HAP-1 (cell line): ENCODE results near the gene SLC25A28.
"Not testable (repeated sequence)": the region's sequence is repeated elsewhere in the genome, so short reads cannot be mapped to it uniquely, and the experiment has no call there.

ENCODE experiments used
- DNase-seq, 2 experiments: peaks; one replicate each; pipeline ENCODE4 v3.0.0-alpha.2; 2016 to 2020; ENCODE audit warnings: low spot score in 2 of 2
- H3K27me3 ChIP-seq: fragments of 250-450 bp; sonication (Bioruptor Pico); 2 replicates; pipeline ENCODE4 v1.5.1; 2020; ENCODE audit warnings: low read depth, mild to moderate bottlenecking, moderate library complexity
- H3K36me3 ChIP-seq: fragments of 250-450 bp; sonication (Bioruptor Pico); replicated peaks from 2 replicates; pipeline ENCODE4 v1.5.1; 2020; ENCODE audit warnings: mild to moderate bottlenecking
- H3K4me1 ChIP-seq: fragments of 250-450 bp; sonication (Bioruptor Pico); 2 replicates; pipeline ENCODE4 v1.5.1; 2020; ENCODE audit warnings: mild to moderate bottlenecking
- H3K4me3 ChIP-seq: fragments of 250-450 bp; sonication (Bioruptor Pico); 2 replicates; pipeline ENCODE4 v1.5.1; 2020; ENCODE audit warnings: mild to moderate bottlenecking, moderate library complexity
- H3K9me3 ChIP-seq: fragments of 250-450 bp; sonication (Bioruptor Pico); 2 replicates; pipeline ENCODE4 v1.5.1; 2020; ENCODE audit warnings: mild to moderate bottlenecking, moderate library complexity
- in situ Hi-C: fragments of 300-500 bp; cut with MboI; formaldehyde crosslinking; loops from 3 replicates; pipeline ENCODE4 v1.14.3; 2020; ENCODE audit warnings: low sequenced_read_pairs, inconsistent platforms, mixed read lengths

The SLC25A28 gene

GRCh38 chr10:99648717-99649116 is 28.5 kb upstream of the SLC25A28 start:
- no peak for DNase-seq
- Histone ChIP-seq H3K27me3 (peaks cover 13% of the 10 kb centered on the region), H3K4me3 (no peak overlapping the region), H3K4me1 (no peaks in the 10 kb centered on the region), H3K9me3 (no peaks in the 10 kb centered on the region), H3K36me3 (no peaks in the 10 kb centered on the region)
- in situ Hi-C loops, result no loop called here

DNA sequence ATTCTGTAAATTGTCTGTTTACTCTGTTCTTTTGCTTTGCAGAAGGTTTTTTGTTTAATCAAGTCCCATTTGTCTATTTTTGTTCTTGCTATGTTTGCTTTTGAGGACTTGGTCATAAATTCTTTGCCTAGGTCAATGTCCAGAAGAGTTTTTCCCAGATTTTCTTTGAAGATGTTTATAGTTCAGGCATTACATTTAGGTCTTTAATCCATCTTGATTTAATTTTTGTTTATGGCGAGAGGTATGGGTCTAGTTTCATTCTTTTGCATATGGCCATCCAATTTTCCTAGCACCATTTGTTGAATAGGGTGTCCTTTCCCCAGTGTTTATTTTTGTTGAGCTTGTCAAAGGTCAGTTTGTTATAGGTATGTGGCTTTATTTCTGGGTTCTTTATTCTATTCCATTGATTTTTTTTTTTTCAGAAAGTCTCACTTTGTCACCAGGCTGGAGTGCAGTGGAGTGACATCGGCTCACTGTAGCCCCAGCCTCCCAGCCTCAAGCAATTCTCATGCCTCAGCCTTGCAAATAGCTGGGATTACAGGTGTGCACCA is 27.4 kb upstream of the SLC25A28 start:
- Histone ChIP-seq H3K36me3 (no peaks in the 10 kb centered on the region), H3K9me3 (no peaks in the 10 kb centered on the region), H3K27me3 (peaks cover 13% of the 10 kb centered on the region), H3K4me3 (no peak overlapping the region), H3K4me1 (no peaks in the 10 kb centered on the region)
- in situ Hi-C loops, result no loop called here
- DNase-seq, result no peak

- in situ Hi-C loops, result no loop called here
- peaks cover 9% of the 10 kb centered on the region for H3K27me3 ChIP-seq
These were observed 13.6 kb upstream of the SLC25A28 start for GRCh38 chr10:99633832-99634231.

GRCh38 chr10:99631496-99631895 is 11.3 kb upstream of the SLC25A28 start:
- H3K36me3 ChIP-seq, result no peaks in the 10 kb centered on the region
- no peaks in the 10 kb centered on the region for H3K9me3 ChIP-seq
- in situ Hi-C loops, result no loop called here
- no peak for DNase-seq
- H3K27me3 ChIP-seq, result 0 out of 2 replicates have a peak, but pooled peaks cover 4% of the 10 kb centered on the region
- H3K4me3 ChIP-seq, result no peak overlapping the region
- H3K4me1 ChIP-seq, result no peaks in the 10 kb centered on the region

More at GRCh38 chr10:99633832-99634231, 13.6 kb upstream of the SLC25A28 start:
- no peaks in the 10 kb centered on the region for H3K9me3 ChIP-seq
- no peak for DNase-seq
- H3K36me3 ChIP-seq, result no peaks in the 10 kb centered on the region
- no peak overlapping the region for H3K4me3 ChIP-seq
- no peaks in the 10 kb centered on the region for H3K4me1 ChIP-seq

DNA sequence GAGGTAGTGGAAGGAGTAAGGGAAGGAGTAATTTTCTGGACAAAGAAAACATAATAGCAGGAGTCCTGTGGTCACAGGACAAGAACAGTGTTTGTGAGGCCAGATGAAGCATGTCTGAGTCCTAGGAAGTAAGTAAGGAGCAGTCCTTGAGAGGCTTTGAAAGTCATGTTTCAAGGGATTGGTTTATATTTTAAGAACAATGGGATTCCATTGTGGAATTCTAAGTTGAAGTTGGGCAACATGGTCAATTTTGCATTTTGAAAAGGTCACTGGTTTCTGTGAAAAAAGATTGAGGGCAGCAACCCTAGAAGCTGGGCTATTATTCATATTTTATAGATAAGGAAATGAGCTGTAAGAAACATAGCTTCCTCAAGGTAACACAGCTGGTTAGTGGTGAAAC is 10.8 kb upstream of the SLC25A28 start:
- Histone ChIP-seq H3K27me3 (0 out of 2 replicates have a peak, but pooled peaks cover 4% of the 10 kb centered on the region), H3K4me1 (no peaks in the 10 kb centered on the region), H3K9me3 (no peaks in the 10 kb centered on the region), H3K4me3 (no peak overlapping the region), H3K36me3 (no peaks in the 10 kb centered on the region)
- in situ Hi-C loops, result no loop called here
- DNase-seq, result no peak

DNA sequence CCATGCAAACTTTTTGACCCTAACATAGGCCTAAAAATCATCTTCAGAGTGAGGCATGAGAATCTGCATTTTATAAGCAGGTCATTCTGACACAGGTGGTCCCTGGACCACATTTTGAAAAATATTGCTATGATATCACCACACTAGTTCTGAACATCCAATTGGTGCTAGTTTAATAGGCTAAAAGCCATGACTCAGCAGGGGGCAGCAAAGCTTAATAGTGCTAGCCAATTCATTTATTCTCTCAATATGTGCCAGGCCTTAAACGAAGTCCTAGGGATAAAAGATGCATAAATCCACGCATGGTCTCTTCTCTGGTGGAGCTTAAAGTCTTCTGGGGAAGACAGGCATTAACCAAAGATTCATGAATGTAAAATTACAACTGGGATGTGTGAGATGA is 10.2 kb upstream of the SLC25A28 start:
- in situ Hi-C loops, result no loop called here
- no peak overlapping the region for H3K4me3 ChIP-seq
- no peaks in the 10 kb centered on the region for H3K36me3 ChIP-seq
- H3K9me3 ChIP-seq, result no peaks in the 10 kb centered on the region
- 0 out of 2 replicates have a peak, but pooled peaks cover 4% of the 10 kb centered on the region for H3K27me3 ChIP-seq
- DNase-seq, result peak; percentile 17 to 37
- no peaks in the 10 kb centered on the region for H3K4me1 ChIP-seq

- Histone ChIP-seq H3K36me3 (no peaks in the 10 kb centered on the region), H3K4me1 (no peaks in the 10 kb centered on the region), H3K4me3 (no peak overlapping the region), H3K9me3 (no peaks in the 10 kb centered on the region), H3K27me3 (0 out of 2 replicates have a peak, but pooled peaks cover 2% of the 10 kb centered on the region)
- no peak for DNase-seq
- in situ Hi-C loops, result no loop called here
These were observed 9.4 kb upstream of the SLC25A28 start for GRCh38 chr10:99629625-99629978.

DNA sequence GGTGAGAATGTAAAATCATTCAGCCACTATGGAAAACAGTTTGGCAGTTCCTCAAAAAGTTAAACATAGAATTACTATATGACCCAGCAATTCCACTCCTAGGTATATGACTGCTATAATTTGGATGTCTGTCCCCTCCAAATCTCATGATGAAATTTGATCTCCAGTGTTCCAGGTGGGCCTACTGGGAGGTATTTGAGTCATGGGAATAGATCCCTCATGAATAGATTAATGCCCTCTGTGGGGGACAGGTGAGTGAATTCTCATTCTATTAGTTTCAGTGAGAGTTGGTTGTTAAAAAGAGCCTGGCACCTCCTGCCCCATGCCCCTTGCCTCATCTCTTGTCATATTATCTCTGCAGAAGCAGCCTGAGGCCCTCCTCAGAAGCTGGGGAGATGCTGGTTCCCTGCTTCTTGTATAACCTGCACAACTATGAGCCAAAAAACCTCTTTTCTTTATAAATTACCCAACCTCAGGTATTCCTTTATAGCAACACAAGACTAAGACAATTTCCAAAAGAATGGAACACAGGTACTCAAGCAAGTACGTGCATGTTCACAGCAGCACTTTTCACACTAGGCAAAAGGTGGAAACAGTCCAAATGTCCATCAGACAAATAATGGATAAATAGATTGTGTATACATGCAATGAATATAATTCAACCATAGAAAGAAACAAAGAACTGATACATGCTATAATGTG is 8.8 kb upstream of the SLC25A28 start:
- no peaks in the 10 kb centered on the region for H3K27me3 ChIP-seq
- in situ Hi-C loops, result no loop called here
- no peak for DNase-seq
- H3K4me3 ChIP-seq, result no peak overlapping the region
- no peaks in the 10 kb centered on the region for H3K4me1 ChIP-seq
- H3K9me3 ChIP-seq, result no peaks in the 10 kb centered on the region
- H3K36me3 ChIP-seq, result no peaks in the 10 kb centered on the region

DNA sequence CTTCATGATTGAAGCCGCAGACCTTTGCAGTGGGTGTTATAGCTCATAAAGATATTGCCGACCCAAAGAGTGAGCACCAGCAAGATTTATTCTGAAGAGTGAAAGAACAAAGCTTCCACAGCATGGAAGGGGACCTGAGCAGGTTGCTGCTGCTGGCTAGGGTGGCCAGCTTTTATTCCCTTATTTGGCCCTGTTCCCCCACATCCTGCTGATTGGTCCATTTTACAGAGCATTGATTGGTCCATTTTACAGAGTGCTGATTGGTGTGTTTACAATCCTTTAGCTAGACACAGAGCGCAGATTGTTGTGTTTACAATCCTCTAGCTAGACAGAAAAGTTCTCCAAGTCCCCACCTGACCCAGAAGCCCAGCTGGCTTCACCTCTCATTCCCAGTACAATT is 4.9 kb upstream of the SLC25A28 start:
- in situ Hi-C loops, H3K4me3 ChIP-seq, DNase-seq, H3K4me1 ChIP-seq, H3K9me3 ChIP-seq, H3K27me3 ChIP-seq, H3K36me3 ChIP-seq: not testable (repeated sequence)

DNA sequence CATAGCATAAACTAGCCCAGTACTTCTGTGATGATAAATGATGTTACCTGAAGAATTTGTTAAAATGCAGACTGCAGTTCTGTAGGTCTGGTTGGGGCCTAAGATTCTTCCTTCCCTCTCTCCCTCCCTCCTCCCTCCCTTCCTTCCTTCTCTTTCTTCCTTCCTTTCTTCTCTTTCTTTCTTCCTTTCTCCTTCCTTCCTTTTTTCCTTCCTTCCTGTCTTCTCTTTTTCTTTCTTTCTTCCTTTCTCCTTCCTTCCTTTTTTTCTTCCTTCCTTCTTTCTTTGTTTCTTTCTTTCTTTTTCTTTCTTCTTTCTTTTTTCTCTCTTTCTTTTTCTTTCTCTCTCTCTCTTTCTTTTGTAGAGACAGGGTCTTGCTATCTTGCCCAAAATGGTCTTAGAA is 3.7 kb upstream of the SLC25A28 start:
- in situ Hi-C loops, result no loop called here
- DNase-seq, result no peak
- Histone ChIP-seq H3K4me1 (peaks cover 7% of the 10 kb centered on the region), H3K27me3 (no peaks in the 10 kb centered on the region), H3K9me3 (peaks cover 3% of the 10 kb centered on the region; the same call in 1 of the 2 replicates), H3K36me3 (no peaks in the 10 kb centered on the region), H3K4me3 (no peak overlapping the region)

GRCh38 chr10:99621454-99622251 is 1.4 kb upstream of the SLC25A28 start:
- Histone ChIP-seq H3K27me3 (no peaks in the 10 kb centered on the region), H3K4me1 (peaks cover 22% of the 10 kb centered on the region), H3K36me3 (no peaks in the 10 kb centered on the region), H3K9me3 (peaks cover 3% of the 10 kb centered on the region; the same call in 1 of the 2 replicates), H3K4me3 (peak overlapping the region; percentile 64)
- in situ Hi-C loops, result no loop called here
- no peak for DNase-seq

DNA sequence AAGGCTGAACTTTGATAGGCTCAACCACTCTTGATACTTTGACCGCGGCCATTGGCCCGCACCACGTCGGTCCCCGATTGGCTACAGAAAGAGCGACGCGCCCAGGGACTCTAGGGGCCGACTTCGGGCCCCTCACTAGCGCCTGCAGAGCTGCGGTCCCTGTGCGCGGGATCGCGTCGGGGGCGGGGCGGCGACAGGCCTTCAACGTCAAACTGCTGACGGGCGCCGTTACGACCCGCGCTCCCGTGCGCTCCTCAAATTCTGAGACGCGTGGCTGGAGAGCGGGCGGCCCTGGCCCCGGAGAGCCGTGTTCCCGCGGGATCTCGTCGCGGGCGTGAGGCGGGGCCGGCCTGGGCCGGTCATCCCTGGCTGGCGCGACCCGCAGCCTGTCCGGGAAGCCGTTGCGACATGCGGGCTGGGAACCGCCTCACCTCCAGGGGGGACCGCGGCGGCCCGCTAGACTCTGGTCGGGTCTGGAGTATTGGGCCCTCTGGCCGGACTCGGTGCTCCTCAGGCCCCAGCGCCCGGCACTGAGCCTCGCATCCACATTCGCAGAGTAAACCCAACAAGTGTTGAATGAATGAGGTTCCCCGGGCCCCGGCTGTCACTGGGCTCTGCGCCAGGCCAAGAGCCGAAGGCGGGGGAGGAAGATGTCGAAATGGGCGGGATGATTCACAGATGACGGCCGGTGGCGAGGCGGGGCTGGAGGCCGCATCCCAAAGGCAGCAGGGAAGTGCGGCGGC is 643 bp upstream of the SLC25A28 start:
- Histone ChIP-seq H3K4me1 (peaks cover 22% of the 10 kb centered on the region), H3K9me3 (peaks cover 3% of the 10 kb centered on the region; the same call in 1 of the 2 replicates), H3K27me3 (no peaks in the 10 kb centered on the region), H3K4me3 (peak overlapping the region; percentile 64), H3K36me3 (no peaks in the 10 kb centered on the region)
- in situ Hi-C loops, result no loop called here
- peak; percentile 72 to 95 for DNase-seq

DNA sequence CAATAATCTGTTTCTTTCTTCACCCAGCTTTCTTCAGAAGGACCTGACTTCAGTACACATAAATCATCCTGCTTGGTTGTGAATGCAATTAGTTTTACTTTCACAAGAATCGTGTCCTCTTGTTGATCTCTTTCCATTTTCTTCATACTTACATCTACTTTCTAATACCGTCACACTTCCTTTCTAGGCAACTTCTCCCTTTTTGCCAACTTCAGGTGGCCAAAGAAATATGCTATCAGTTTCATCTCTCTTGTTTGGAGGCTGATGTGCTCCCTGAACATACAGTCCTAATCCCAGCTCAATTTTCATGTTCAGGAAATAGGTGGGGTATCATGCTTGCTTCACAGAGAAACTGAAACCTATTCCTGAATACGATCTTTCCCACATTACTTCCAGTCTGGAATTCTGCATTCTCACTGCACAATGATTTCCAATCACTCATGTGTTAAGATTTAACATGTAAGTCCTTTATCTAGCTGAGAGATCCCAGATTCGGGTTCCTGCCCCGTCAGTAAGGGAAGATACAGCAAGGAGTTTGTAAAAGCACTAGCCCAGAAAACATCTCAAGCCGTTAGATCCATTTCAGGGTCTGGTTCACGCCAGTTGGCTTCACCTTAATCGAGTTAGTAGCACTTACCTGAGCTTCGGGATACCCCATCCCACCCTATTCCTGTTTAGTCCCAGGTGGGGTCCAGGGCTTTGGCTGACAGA is 994 bp downstream of the SLC25A28 start:
- Histone ChIP-seq H3K9me3 (peaks cover 3% of the 10 kb centered on the region; the same call in 1 of the 2 replicates), H3K27me3 (no peaks in the 10 kb centered on the region), H3K4me1 (peaks cover 22% of the 10 kb centered on the region), H3K36me3 (peaks cover 3% of the 10 kb centered on the region), H3K4me3 (peak overlapping the region; percentile 64)
- no peak for DNase-seq
- in situ Hi-C loops, result no loop called here
